OCI-M2 (cell line): Measurements from ENCODE around the gene ARID3B.
"Not testable (repeated sequence)": the region's sequence is repeated elsewhere in the genome, so short reads cannot be mapped to it uniquely, and the experiment has no call there.

ENCODE experiments used
- DNase-seq: peaks from one replicate; lab custom pipeline; 2025; ENCODE audit not compliant: unreplicated experiment; lab: John Stamatoyannopoulos, UW

The ARID3B gene

GRCh38 chr15:74618841-74619596, 78.0 kb downstream of the ARID3B start:
- no peak for DNase-seq

GRCh38 chr15:74619916-74620635, 79.1 kb downstream of the ARID3B start:
- DNase-seq = no peak

DNA sequence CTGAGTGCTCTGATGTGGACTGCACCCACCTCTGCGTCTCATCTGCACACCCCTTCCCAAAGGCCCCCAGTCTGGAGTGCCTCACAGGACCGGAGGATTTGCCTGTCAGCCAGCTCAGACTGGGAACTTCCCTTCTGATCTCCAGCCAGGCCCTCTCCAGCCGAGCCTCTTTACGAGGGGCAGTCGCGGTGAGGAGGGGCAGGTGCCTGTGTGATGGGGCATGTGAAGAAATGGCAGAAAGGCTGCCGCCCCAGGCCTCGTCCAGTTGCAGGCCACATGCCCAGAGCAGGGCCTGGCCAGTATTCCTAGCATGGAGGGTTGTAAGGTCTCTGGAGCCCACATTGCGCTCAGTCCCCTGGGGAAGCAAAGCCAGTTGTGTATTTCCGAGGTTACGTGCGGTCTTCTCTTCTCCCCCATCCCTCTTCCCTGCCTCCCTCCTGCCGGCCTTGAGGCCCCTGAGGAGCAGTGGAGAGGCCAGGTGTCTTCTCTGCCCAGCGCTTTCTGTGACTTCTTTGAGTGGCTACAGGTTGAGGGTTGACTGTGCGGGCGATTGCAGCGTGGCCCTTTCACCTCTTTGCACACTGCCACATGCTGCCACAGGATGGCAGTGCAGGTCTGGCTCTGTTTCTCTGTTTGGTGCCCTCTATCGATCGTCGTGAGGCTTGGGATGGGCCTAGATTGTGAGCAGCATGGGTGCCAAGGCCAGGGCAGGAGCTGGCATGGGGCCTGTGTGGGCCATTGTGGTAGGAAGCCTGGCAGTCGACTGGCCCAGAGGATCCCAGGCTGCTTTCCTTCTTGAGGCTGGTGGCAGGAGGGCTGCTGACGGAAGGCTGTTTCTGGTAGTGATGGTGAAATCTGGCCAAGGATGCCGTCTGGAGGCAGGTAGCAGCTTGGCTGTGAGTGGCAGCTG, 79.9 kb downstream of the ARID3B start:
- DNase-seq = no peak

GRCh38 chr15:74621546-74621920, 80.5 kb downstream of the ARID3B start:
- no peak for DNase-seq

DNA sequence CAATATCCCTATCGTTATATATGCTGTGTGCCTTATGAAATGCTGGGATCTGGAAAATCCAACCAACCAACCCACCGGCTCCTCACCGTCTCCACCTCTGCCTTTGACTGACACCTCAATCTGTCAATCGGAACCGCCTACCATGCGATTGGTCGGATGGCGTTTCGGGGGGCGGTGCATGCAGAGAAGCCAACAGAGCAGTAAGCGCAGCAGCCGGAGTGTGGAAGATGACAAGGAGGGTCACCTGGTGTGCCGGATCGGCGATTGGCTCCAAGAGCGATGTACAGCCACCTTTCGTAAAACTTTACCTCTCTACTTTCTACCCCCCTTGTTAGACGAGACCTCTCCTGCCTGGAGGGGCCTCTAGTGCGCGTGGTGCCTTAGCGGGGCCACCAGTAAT, 80.9 kb downstream of the ARID3B start:
- DNase-seq = no peak

GRCh38 chr15:74622758-74623157, 81.7 kb downstream of the ARID3B start:
- no peak for DNase-seq

GRCh38 chr15:74624020-74624602, 83.1 kb downstream of the ARID3B start:
- no peak for DNase-seq

GRCh38 chr15:74625693-74626092, 84.7 kb downstream of the ARID3B start:
- DNase-seq = no peak

- DNase-seq = no peak
These were observed 85.3 kb downstream of the ARID3B start for GRCh38 chr15:74626336-74626735.

DNA sequence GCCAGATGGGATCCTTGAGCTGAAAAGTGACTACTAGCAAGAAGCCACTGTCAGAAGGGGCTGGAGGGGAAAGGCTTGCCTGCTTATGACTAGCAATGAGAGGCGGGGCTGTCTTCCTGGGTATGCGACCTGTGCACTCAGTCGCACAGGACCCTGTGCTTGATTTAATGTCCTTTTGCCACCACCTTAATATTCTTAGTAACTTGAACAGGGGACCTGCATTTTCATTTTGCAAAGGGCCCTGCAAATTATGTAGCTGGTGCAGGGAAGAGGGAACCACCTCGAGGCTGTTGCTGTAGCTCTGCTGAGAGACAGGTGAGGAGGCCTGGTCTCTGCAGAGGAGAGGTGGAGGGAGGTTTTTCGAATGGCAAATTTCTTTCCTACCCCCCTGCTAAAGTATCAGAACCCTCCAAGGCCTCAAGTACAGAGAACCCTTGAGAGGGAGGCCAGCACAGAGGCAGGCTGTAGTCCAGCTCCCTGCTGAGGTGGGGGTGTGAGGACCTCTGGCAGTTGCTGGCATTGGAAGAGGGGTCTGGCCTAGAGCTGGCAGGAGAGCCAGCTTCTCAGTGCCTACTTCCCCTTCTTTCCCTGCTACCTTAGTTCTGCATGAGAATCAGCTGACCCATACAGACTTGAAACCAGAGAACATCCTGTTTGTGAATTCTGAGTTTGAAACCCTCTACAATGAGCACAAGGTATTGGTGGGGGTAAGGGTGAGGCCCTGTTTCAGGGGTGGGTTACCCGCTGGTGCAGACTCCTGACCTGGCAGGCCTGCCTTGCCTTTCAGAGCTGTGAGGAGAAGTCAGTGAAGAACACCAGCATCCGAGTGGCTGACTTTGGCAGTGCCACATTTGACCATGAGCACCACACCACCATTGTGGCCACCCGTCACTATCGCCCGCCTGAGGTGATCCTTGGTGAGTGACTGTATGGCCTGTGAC, 86.0 kb downstream of the ARID3B start:
- DNase-seq = no peak

DNA sequence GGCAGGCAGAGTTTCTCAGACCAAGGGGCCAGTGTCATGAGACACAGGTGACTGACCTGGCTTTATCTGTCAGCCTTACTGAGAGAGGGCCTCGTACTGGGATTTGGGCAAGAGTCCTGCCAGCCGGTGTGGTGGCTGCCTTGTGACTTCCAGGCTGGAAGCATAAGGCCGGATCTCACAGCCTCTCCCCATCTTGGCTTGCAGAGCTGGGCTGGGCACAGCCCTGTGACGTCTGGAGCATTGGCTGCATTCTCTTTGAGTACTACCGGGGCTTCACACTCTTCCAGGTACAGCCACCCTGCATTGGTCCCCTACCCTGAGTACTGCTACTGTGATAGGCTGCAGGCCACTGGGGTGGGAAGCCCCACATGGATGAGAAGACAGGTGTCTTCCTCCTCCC, 86.7 kb downstream of the ARID3B start:
- DNase-seq = no peak

DNA sequence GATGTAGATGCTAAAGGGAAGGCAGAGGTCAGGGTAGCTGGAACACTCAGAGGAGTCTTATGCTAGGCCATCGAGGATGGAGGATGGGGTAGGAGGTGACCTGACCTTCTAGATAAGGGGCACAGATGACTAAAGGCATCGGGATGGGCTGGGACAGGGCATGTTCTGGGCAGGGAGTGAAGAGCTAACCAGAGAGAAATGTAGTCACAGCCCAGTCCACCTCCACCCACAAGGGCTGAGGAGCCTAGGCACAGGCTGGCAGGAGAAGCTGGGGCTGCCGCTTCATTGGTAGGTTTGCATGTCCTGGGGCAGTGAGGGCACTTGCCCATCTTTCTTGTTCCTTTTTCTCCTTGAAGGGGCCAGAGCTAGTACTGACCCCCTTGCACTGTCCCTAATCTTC, 87.2 kb downstream of the ARID3B start:
- no peak for DNase-seq

DNA sequence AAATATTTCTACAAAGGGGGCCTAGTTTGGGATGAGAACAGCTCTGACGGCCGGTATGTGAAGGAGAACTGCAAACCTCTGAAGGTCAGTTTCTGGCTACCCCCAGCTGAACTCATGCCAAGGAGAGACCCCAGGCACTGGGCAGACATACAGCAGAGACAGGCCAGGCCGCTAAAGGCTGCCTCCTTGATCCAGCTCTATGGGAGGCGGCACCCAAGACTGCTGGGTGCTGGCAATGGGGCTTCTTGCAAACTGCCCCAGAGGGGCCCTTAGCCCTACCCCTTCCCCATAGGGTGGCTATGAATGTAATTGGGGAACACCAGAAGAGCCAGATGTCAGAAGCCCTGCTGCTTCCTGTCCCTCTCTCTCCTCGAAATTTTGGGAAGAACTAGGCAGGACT, 87.9 kb downstream of the ARID3B start:
- DNase-seq = no peak

GRCh38 chr15:74629696-74630095, 88.7 kb downstream of the ARID3B start:
- not testable (repeated sequence) for DNase-seq

GRCh38 chr15:74630284-74631086, 89.5 kb downstream of the ARID3B start:
- DNase-seq = no peak

DNA sequence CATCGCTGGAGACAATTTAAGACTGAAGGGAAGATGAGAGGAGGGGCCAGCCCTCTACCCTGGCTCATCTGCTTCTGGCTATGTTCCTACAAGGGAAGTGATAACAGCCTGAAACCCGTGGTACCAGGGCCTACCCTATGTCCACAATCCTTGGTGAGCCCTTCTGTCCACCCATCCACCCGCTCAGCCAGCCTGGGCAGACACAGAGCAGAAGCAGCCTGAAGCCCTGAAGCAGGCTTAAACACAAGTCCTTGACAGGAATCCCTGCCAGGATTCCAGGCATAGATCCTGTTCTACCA, 90.0 kb downstream of the ARID3B start:
- no peak for DNase-seq

GRCh38 chr15:74631408-74631807, 90.4 kb downstream of the ARID3B start:
- DNase-seq = no peak

DNA sequence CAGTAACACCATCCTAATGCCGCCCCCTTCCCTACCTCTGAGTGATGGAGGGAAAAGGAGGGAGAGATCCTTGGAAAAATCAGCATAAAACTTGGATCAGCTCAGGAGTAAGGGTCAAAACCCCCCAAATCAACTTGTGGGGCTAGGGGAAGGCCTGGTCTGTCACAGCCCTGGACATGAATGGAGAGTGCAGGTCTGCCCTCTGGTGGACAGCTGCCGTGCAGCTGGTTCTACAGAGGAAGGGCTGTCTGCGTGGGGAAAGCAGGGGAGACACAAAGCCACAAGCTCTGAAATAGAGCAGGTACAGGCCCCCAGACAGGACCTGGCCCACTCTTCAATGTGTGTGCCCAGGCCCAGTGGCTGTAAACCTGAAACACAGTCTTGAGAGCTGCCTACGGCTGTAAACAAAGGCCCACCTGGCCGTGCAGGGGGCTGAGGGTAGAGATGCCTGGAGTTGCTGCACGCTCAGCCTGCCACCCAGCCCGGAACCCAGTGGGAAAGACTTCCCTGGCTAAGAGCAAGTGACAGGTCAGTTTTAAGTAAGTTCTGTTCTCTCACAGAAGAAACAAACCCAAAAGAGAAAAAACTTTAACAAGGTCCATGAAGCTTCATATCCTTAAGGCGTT, 91.0 kb downstream of the ARID3B start:
- DNase-seq = no peak

DNA sequence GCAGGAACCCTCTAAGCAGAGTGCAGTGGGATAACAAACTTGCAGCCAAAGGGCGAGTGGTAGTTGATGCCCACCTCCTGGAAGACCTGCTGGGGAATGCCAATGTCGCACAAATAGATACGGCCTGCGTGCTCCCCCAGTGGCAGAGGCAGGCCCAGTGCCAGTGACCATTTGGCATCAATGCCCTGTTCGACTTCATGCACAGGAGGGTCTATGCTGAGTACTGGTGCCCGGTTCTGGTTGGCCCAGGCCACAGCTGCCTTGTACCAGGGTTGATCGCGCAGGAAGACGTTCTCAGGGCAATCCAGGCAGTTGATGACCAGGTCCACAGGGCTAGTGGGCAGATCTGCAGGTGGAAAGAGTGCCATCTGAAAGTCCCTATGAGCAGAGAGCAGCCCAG, 91.6 kb downstream of the ARID3B start:
- no peak for DNase-seq
